HG03025 (cell line): Measurements from ENCODE around the gene GRM8.

Source experiments
- ATAC-seq: cut with Tn5 transposase; IDR thresholded peaks from one replicate; pipeline ENCODE4 v1.9.1; 2021; ENCODE audit warnings: mild to moderate bottlenecking, moderate library complexity; ENCODE audit not compliant: unreplicated experiment, low FRiP score

The GRM8 gene

GRCh38 chr7:127039541-127039940 lies 213.2 kb downstream of the GRM8 start:
- no peak for ATAC-seq

GRCh38 chr7:127035203-127035849 lies 217.4 kb downstream of the GRM8 start:
- ATAC-seq: no peak

- no peak for ATAC-seq
Observed at GRCh38 chr7:127034186-127034806, 218.4 kb downstream of the GRM8 start.

DNA sequence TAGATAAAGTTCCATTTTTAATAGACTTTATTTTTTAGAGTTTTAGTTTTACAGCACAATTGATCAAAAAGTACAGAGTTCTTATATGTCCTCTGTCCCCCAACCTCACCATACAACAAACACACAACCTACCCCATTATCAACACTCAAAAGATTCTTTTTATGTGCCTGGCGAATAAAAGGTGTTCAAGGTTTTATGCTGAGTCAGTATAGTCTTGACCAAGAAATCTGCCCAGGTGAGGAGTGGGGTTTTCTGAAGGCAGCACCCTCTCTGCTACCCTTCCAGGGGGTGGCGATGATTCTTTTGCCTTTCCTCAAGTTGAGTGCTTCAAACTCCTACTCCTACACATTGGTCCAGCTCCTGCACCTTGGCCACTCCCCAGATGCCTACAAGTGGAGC lies 222.9 kb downstream of the GRM8 start:
- no peak for ATAC-seq

DNA sequence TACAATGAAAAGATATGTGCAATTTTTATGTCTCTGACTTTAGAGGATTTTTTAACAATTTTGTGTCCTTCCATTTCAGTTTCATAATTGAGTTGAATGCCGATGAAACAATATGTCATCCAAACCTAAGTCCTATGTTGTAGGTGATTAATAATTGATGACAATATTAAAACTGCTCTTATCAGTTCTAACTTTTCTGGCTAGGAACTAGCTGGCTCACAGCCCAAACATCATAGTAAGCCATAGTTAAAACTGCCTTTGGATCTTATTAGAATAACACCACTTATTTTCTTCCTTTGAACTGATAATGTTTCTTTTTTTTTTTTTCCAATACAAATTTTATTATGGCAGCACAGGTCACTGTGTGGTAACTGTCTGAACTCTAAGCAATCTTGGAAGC lies 230.9 kb downstream of the GRM8 start:
- ATAC-seq: no peak

DNA sequence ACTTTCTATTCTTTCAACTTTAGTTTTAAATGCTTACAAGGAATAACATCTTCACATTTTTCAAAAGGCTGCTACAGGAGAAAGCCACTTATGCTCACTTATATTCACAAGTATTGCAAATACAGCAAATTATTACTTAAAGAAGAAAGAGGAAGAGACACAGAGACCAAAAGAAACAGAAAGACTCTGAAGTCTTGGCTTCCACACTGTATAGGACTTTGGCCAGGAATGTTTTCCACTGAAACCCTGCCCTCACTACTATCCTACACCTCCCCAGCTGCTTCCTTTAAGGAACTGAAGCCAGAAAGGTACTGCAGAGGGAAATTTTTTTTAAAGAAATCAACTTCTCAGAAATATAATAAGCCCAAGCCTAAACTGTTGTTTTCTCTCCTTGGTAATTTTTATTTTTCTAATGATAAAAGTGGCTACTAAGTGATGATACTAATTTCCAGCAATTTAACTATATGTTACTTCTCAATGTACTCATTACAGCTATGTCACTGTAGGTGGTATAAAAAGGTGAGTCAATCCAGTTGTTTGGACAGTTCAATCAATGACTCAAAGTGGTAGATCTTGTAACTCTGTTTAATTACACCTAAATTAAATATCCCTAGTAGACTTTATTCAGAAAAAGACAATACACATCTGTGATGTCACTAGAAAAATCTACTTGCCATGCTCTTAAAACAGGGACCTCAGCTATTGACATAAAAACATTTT lies 231.6 kb downstream of the GRM8 start:
- no peak for ATAC-seq

DNA sequence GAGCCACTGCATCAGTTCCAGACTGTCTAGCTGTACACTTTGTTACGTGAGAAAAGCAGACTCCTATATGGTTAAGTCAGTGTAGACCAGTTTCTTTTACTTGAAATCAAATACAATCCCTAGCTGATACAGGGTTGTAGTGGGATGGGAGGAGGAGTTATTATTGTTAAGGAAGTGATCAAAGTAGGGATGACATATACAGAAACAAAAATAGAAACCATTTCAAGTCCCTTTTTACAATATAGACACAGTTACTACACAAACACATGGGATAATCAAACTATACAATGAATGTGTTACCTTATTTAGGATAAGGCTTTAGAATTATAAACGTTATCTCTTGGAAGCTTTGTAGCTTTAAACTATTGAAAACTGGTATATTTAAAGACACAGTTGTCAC lies 233.9 kb downstream of the GRM8 start:
- no peak for ATAC-seq

- no peak for ATAC-seq
Observed at GRCh38 chr7:127017196-127017595, 235.5 kb downstream of the GRM8 start.

- no peak for ATAC-seq
Observed at GRCh38 chr7:127000725-127001124, 252.0 kb downstream of the GRM8 start.

DNA sequence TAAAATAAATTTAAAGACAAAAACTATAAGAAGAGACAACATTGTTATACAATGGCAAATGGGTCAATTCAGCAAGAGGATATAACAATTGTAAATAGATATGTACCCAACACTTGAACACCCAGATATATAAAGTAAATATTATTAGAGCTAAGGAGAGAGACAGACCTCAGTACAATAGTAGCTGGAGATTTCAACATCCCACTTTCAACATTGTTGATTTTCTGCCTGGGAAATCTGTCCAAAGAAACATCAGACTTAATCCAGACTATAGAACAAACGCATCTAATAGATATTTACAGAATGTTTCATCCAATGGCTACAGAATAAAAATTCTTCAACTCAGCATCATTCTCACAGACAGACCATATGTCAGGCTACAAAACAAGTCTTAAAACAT lies 256.1 kb downstream of the GRM8 start:
- ATAC-seq: no peak

GRCh38 chr7:126993626-126994213 lies 259.0 kb downstream of the GRM8 start:
- ATAC-seq: no peak

GRCh38 chr7:126988022-126988421 lies 264.7 kb downstream of the GRM8 start:
- ATAC-seq: no peak

DNA sequence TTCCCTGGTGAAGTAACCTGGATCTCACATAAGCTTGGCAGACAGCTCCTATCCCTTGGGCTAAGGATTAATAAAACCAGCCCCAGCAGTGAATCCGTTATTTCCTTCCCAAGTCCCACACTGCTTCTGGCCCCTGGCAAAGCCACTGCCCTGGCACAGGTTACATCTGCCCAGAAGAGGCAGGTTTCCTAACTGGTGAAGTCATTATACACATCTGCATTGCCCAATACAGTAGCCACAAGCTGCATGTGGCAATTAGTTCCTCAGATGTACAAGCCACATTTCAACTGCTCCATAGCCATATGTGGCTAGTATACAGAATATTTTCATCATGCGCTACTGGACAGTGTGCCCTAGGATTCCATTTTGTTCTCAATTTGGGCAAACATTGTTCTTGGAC lies 273.0 kb downstream of the GRM8 start:
- ATAC-seq: no peak

GRCh38 chr7:126978865-126979264 lies 273.9 kb downstream of the GRM8 start:
- no peak for ATAC-seq

DNA sequence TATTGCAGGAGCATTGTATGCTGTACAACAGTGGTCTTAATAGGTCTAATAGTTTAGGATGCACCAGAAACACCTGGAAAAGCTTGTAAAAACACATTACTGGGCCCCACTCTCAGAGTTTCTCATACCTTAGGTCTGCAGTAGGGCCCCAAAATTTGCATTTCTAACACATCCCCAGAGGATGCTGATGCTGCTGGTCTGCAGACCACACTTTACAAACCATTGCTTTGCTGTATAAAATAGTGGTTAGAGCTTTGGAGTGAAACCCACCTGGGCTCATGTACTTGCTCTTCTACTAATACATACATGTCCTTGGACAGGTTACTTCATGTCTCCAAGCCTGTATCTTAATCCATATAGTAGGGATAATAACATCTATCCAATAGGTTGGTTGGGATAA lies 279.7 kb downstream of the GRM8 start:
- no peak for ATAC-seq

GRCh38 chr7:126972571-126972970 lies 280.2 kb downstream of the GRM8 start:
- ATAC-seq: no peak

DNA sequence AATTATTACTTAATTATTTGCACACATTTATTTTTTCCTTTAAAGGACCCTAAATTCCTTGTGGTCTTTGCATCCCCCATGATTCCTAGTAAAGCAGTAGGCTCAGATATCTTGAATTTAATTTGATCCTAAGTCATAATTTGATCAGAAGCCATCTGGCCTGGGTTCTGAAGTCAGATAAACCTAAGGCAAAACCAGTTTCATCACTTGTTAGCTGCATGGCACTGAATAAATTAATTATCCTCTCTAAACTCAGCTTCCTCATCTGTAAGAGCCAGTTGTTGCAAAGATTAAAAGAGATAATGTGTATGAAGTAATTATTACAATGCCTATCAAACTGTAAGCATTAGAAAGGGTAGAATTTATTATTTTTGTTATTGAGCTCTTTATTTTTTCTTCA lies 293.1 kb downstream of the GRM8 start:
- ATAC-seq: no peak

DNA sequence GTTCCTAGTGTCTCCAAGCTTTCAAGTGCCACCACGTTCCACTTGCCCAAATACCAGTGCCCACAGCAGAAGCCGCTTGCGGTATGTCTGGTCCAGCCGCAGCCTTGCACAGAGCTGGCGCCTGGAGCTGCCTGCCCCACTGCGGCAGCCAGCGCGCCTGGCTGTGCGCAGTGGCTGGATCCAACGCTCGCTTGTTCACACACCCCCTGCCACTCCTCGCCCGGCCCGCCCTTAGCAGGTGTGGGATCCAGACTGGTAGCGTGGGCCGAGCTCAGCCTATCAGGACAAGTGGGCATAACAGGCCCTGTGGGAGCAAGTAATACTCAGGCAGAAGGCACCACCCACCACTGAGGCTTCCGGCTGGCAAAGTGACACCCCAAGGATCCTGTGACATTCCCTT lies 294.4 kb downstream of the GRM8 start:
- ATAC-seq: no peak

DNA sequence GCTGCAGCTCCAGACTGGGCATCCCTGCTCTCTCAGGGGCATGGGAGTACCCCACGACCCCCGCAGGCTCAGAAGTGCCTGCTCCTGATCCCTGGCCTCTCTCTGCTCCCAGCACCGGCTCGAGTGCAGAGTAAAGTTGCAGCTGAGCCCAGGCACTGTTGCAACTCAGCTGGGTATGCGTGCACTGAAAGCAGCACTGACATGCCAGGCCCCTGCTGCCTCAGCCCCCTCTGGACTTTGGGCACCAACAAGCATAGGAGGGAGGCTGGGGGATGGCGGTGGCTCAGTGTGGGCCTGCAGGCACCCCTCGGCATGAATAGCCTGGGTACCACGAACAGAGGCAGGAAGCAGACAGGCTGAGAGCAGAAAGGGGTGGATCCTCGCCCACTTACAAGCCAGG lies 295.3 kb downstream of the GRM8 start:
- ATAC-seq: no peak

DNA sequence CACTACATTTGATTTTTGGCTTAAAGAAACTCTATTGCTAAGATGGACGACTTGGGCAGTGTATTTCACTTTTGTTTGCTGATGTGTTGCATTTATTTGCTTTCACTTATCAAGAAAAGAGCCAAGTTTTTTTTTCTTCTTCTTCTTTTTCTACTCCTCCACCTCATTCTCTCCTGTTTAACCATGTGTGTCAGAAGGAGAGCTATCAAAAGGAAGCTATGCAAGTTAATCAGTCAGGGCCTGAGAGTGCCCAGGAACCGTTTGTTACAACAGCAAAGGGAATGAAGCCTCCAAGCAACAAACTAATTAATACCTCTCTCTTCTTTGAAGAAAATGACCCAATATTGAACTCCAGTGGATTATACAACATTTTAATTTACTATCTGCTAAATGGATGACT lies 299.3 kb downstream of the GRM8 start:
- no peak for ATAC-seq

DNA sequence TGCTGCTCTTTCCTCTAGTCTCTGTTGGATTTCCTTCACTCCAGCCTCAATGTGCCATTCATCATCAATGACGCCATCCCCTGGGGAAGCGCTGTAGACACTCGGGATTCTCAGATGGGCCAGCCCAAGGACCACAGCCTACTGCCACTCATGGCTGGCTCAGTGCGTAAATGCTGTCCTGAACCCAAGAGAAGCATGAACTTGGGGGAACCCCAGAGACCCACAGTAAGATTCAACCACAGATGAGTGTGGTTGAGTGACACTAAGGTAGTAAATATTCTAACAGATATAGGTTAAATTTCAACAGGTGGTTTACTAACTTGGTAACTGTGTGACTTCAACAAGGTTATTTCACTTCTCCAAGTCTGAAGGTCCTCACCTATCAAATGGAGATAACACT lies 304.1 kb downstream of the GRM8 start:
- no peak for ATAC-seq
